Inferior parietal cortex (tissue), 1 donor: Measurements from ENCODE around the gene DYNLRB2.
A peak's percentile ranks its signal among the peaks of the same experiment; 100 is the strongest.

ENCODE experiments used
- DNase-seq: peaks from one replicate; pipeline ENCODE4 v3.0.0-alpha.2; 2016; ENCODE audit errors: extremely low spot score

The DYNLRB2 gene

GRCh38 chr16:80540516-80541305 lies at the start of gene DYNLRB2:
Gene DYNLRB2 (plus strand): TSS chr16:80540993. CDS start chr16:80541077, 84 bp downstream.
- DNase-seq = peak; percentile 94

- DNase-seq = no peak
Observed at GRCh38 chr16:80500116-80500859, 40.5 kb upstream of the DYNLRB2 start.

- DNase-seq = no peak
Observed at GRCh38 chr16:80500961-80501525, 39.8 kb upstream of the DYNLRB2 start.

GRCh38 chr16:80503107-80503506 lies 37.7 kb upstream of the DYNLRB2 start:
- DNase-seq = no peak

GRCh38 chr16:80507538-80507937 lies 33.3 kb upstream of the DYNLRB2 start:
- no peak for DNase-seq

GRCh38 chr16:80509872-80510271 lies 30.9 kb upstream of the DYNLRB2 start:
- DNase-seq = no peak

GRCh38 chr16:80511824-80512592 lies 28.8 kb upstream of the DYNLRB2 start:
- DNase-seq = no peak

GRCh38 chr16:80512593-80512853 lies 28.3 kb upstream of the DYNLRB2 start:
- no peak for DNase-seq

GRCh38 chr16:80515374-80515773 lies 25.4 kb upstream of the DYNLRB2 start:
- DNase-seq = no peak

GRCh38 chr16:80517846-80518245 lies 22.9 kb upstream of the DYNLRB2 start:
- no peak for DNase-seq

GRCh38 chr16:80518436-80518835 lies 22.4 kb upstream of the DYNLRB2 start:
- no peak for DNase-seq

- no peak for DNase-seq
Observed at GRCh38 chr16:80519189-80519588, 21.6 kb upstream of the DYNLRB2 start.

- DNase-seq = no peak
Observed at GRCh38 chr16:80525420-80525819, 15.4 kb upstream of the DYNLRB2 start.

GRCh38 chr16:80526418-80527061 lies 14.3 kb upstream of the DYNLRB2 start:
- DNase-seq = peak; percentile 80

- DNase-seq = no peak
Observed at GRCh38 chr16:80527297-80527696, 13.5 kb upstream of the DYNLRB2 start.

- no peak for DNase-seq
Observed at GRCh38 chr16:80530479-80530878, 10.3 kb upstream of the DYNLRB2 start.

- DNase-seq = no peak
Observed at GRCh38 chr16:80536238-80536637, 4.6 kb upstream of the DYNLRB2 start.

GRCh38 chr16:80541306-80541694 lies 507 bp downstream of the DYNLRB2 start:
- DNase-seq = no peak

- no peak for DNase-seq
Observed at GRCh38 chr16:80543162-80543561, 2.4 kb downstream of the DYNLRB2 start.

- DNase-seq = no peak
Observed at GRCh38 chr16:80544326-80544725, 3.5 kb downstream of the DYNLRB2 start.

GRCh38 chr16:80546249-80546648 lies 5.5 kb downstream of the DYNLRB2 start:
- no peak for DNase-seq

GRCh38 chr16:80547145-80547544 lies 6.4 kb downstream of the DYNLRB2 start:
- DNase-seq = no peak
